Measurements from ENCODE around the gene CENPA.
"Not testable (repeated sequence)": the region's sequence is repeated elsewhere in the genome, so short reads cannot be mapped to it uniquely, and the experiment has no call there.

The CENPA gene

GRCh38 chr2:26795135-26795534 is 9.3 kb downstream of the CENPA start:
- not testable (repeated sequence) for DNase-seq

- DNase-seq = no peak
Observed at GRCh38 chr2:26801328-26801727, 15.5 kb downstream of the CENPA start.

- no peak for DNase-seq
Observed at GRCh38 chr2:26801796-26802195, 15.9 kb downstream of the CENPA start.

GRCh38 chr2:26805241-26805676 is 19.4 kb downstream of the CENPA start:
- DNase-seq = no peak

GRCh38 chr2:26807788-26808460 is 22.1 kb downstream of the CENPA start:
- no peak for DNase-seq

GRCh38 chr2:26809211-26809610 is 23.4 kb downstream of the CENPA start:
- DNase-seq = no peak

GRCh38 chr2:26809876-26810577 is 24.2 kb downstream of the CENPA start:
- DNase-seq = no peak

- no peak for DNase-seq
Observed at GRCh38 chr2:26811261-26811660, 25.4 kb downstream of the CENPA start.

GRCh38 chr2:26811791-26812694 is 26.2 kb downstream of the CENPA start:
- DNase-seq = no peak

- no peak for DNase-seq
Observed at GRCh38 chr2:26812731-26813130, 26.9 kb downstream of the CENPA start.

GRCh38 chr2:26814072-26814765 is 28.4 kb downstream of the CENPA start:
- DNase-seq = not testable (repeated sequence)

GRCh38 chr2:26816893-26817292 is 31.0 kb downstream of the CENPA start:
- DNase-seq = no peak

GRCh38 chr2:26818255-26818654 is 32.4 kb downstream of the CENPA start:
- DNase-seq = no peak

- DNase-seq = no peak
Observed at GRCh38 chr2:26818972-26819371, 33.1 kb downstream of the CENPA start.

- no peak for DNase-seq
Observed at GRCh38 chr2:26820932-26821331, 35.1 kb downstream of the CENPA start.

- DNase-seq = no peak
Observed at GRCh38 chr2:26822877-26823276, 37.0 kb downstream of the CENPA start.

GRCh38 chr2:26838121-26838906 is 52.5 kb downstream of the CENPA start:
- DNase-seq = no peak

- DNase-seq = no peak
Observed at GRCh38 chr2:26840937-26841610, 55.2 kb downstream of the CENPA start.

GRCh38 chr2:26843041-26843440 is 57.2 kb downstream of the CENPA start:
- DNase-seq = no peak

Measured in right forelimb (tissue), 1 donor.